Esophagus muscularis mucosa (tissue), 4 donors: Measurements from ENCODE around the gene PEX5L. TPM values are rescaled to one million over a fixed set of nuclear protein-coding genes. Genes with fewer than 3 reads are reported as not detected.
A peak's percentile ranks its signal among the peaks of the same experiment; 100 is the strongest.

Experiments used
- DNase-seq: peaks from one replicate; pipeline ENCODE4 v3.0.0-alpha.2; 2017; ENCODE audit errors: extremely low spot score
- H3K27ac ChIP-seq, 4 donors: fragments of 200-600 bp; sonication (generic); replicated peaks in 1 of 4; 1 replicate in 3 of 4; 2 replicates in 1 of 4; pipeline ENCODE4 v1.5.1; 2016 to 2019; ENCODE audit warnings: mild to moderate bottlenecking in 1 of 4
- H3K27me3 ChIP-seq, 4 donors: fragments of 200-600 bp; sonication (generic); one replicate each; pipeline versions ENCODE4 v1.5.1 to v1.6.0; 2016 to 2019
- H3K36me3 ChIP-seq, 4 donors: fragments of 200-600 bp; sonication (generic); one replicate each; pipeline ENCODE4 v1.5.1; 2016 to 2019
- H3K4me1 ChIP-seq, 4 donors: fragments of 200-600 bp; sonication (generic); one replicate each; pipeline ENCODE4 v1.5.1; 2016 to 2019
- H3K4me3 ChIP-seq, 4 donors: fragments of 200-600 bp; sonication (generic); 1 replicate in 2 of 4; 2 replicates in 2 of 4; pipeline ENCODE4 v1.5.1; 2016 to 2019; ENCODE audit warnings: mild to moderate bottlenecking in 4 of 4, moderate library complexity in 1 of 4
- H3K9me3 ChIP-seq, 4 donors: fragments of 200-600 bp; sonication (generic); 1 replicate in 3 of 4; 2 replicates in 1 of 4; pipeline ENCODE4 v1.5.1; 2016 to 2019
- EP300 ChIP-seq: sonication (generic); formaldehyde crosslinking; IDR thresholded peaks from one replicate; pipeline ENCODE4 v1.6.1; 2017; ENCODE audit warnings: antibody characterized with exemption
- POLR2A ChIP-seq: fragments of 450-650 bp; IDR thresholded peaks from one replicate; pipeline ENCODE4 v1.6.1; 2017; ENCODE audit warnings: antibody characterized with exemption, moderate library complexity, mild to moderate bottlenecking, low read depth
- POLR2AphosphoS5 ChIP-seq, 2 donors: sonication (generic); formaldehyde crosslinking; IDR thresholded peaks; one replicate each; pipeline ENCODE4 v1.6.1; 2017; ENCODE audit warnings: antibody characterized with exemption in 2 of 2
- WGBS: methylation state at CpG from one replicate; pipeline ENCODE4 v1.1.5; 2018; 5-methylcytosine and 5-hydroxymethylcytosine counted together
- intact Hi-C: fragments of 100-400 bp; cut with DNase I; formaldehyde crosslinking; loops from one replicate; pipeline ENCODE4 v1.15.1; 2023
- total RNA-seq, 4 donors: library from RNA; depleted of rRNA; stranded (reverse); fragments of >200 nt; gene quantifications; one replicate each; pipeline versions ENCODE4 v1.1.0 to v1.2.1, GENCODE V29; 2016
- TF ChIP-seq, protein P1 (sequence below), 3 experiments: fragments of 200-600 bp in 2 of 3; fragments of 450-650 bp in 1 of 3; sonication (generic) in 2 of 3; IDR thresholded peaks; one replicate each; pipeline ENCODE4 v1.5.1; 2017 to 2019; ENCODE audit warnings: antibody characterized with exemption in 3 of 3, mild to moderate bottlenecking in 2 of 3, moderate library complexity in 1 of 3

PEX5L gene
- total RNA-seq, 4 donors from 2014 or later: 0.06 to 0.78 TPM; not detected in 2

DNA sequence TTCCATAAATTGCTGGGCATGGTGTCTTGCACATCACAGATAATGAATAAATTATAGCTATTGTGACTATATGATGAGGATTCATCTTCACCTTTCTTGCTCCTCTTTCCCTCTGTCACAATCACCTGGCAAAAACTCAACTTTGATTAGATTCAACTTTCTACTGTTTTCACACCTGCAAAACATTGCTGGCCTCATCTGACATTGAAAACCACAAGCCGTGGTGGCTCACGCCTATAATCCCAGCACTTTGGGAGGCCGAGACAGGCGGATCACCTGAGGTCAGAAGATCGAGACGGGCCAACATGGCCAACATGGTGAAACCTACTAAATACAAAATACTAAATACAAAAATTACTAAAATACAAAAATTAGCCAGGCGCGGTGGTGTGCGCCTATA is 12.7 kb upstream of the PEX5L start:
- Histone ChIP-seq H3K4me1 (no peaks in the 10 kb centered on the region), H3K9me3 (no peaks in the 10 kb centered on the region), H3K4me3 (no peak overlapping the region), H3K27me3 (no peaks in the 10 kb centered on the region), H3K36me3 (no peaks in the 10 kb centered on the region), H3K27ac (no peak overlapping the region)
- TF ChIP-seq EP300: no peak
- intact Hi-C loops: no loop called here
- no peak for DNase-seq
- WGBS: 90% methylated on average over 9 of the region's 9 CpGs

DNA sequence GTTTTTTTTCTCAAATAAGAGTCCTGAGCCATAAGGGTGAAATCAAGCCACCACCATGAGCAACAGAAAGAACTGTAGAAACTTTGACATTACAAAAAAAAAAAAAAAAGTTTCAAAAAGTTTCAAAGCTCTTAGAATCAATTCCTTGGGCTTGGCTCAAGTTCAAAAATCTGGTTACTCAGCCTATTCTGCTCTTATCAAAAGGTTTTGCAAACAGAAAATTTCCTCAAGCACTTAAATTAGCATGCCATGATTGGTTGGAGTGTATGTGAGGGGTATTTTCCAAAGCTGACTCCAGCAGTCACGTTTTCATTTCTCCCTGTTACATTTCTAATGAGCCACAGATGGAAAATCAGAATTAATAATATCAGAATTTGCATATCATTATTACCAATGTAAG is 12.1 kb upstream of the PEX5L start:
- DNase-seq: no peak
- no peaks in the 10 kb centered on the region for H3K36me3 ChIP-seq
- no peak overlapping the region for H3K27ac ChIP-seq
- no peak overlapping the region for H3K4me3 ChIP-seq
- H3K27me3 ChIP-seq: no peaks in the 10 kb centered on the region
- TF ChIP-seq EP300: no peak
- TF ChIP-seq, protein P1, sequence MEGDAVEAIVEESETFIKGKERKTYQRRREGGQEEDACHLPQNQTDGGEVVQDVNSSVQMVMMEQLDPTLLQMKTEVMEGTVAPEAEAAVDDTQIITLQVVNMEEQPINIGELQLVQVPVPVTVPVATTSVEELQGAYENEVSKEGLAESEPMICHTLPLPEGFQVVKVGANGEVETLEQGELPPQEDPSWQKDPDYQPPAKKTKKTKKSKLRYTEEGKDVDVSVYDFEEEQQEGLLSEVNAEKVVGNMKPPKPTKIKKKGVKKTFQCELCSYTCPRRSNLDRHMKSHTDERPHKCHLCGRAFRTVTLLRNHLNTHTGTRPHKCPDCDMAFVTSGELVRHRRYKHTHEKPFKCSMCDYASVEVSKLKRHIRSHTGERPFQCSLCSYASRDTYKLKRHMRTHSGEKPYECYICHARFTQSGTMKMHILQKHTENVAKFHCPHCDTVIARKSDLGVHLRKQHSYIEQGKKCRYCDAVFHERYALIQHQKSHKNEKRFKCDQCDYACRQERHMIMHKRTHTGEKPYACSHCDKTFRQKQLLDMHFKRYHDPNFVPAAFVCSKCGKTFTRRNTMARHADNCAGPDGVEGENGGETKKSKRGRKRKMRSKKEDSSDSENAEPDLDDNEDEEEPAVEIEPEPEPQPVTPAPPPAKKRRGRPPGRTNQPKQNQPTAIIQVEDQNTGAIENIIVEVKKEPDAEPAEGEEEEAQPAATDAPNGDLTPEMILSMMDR (IDR thresholded peaks at IDR 0.05): no peak
- TF ChIP-seq POLR2A: no peak
- TF ChIP-seq POLR2AphosphoS5 (IDR thresholded peaks at IDR 0.05): no peak
- no peaks in the 10 kb centered on the region for H3K9me3 ChIP-seq
- intact Hi-C loops: no loop called here
- H3K4me1 ChIP-seq: no peaks in the 10 kb centered on the region
- 47% methylated on average over 1 of the region's 1 CpG for WGBS

DNA sequence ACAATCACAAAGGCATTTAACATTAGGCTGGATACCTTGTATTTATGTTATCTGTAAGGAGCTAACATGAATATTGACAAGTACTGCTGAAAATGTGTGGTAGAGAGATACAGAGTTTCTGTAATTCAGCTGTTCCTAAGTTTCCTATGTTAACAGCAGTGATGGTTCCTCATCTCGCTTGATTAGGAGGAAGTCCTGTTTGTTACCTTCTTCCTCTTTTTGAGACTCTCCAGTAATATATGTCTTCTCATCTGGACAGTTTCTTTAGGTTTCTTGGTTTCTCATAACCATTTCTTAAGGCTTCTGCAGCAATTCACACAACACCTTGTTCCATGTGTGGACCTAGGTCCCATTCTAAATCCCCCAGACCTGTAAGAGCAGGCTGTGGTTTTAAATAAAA is 11.4 kb upstream of the PEX5L start:
- no peaks in the 10 kb centered on the region for H3K27me3 ChIP-seq
- H3K9me3 ChIP-seq: no peaks in the 10 kb centered on the region
- no peaks in the 10 kb centered on the region for H3K4me1 ChIP-seq
- intact Hi-C loops: no loop called here
- no peak for DNase-seq
- H3K4me3 ChIP-seq: no peak overlapping the region
- no peak overlapping the region for H3K27ac ChIP-seq
- TF ChIP-seq POLR2A (no peak), EP300 (no peak), POLR2AphosphoS5 (IDR thresholded peaks at IDR 0.05) (no peak)
- TF ChIP-seq, protein P1 (IDR thresholded peaks at IDR 0.05): no peak
- H3K36me3 ChIP-seq: no peaks in the 10 kb centered on the region
- 67% methylated on average over 1 of the region's 1 CpG for WGBS

DNA sequence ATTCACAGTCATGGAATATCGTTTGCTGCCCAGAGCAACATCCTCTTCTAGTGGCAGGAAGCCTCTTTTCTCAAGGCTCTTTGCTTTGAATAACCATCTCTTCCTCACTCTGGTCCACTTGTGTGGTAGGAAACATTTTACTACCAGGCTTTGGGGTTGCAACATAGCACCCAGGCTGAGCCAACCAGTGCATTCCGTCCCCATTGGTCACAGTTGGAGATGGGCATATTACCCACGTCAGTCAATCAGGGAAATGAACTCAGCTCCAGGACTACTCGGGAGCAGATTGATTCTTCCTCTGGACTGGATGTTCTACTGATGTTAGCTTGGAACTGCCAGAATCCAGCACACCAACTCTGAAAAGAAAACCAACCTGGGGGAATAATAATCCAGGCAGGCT is 4.2 kb upstream of the PEX5L start:
- no peaks in the 10 kb centered on the region for H3K9me3 ChIP-seq
- TF ChIP-seq, protein P1 (IDR thresholded peaks at IDR 0.05): no peak
- TF ChIP-seq EP300 (no peak), POLR2A (no peak), POLR2AphosphoS5 (IDR thresholded peaks at IDR 0.05) (no peak)
- H3K27me3 ChIP-seq: peaks cover 0 to 46% (median 9%) of the 10 kb centered on the region in 4 donors
- intact Hi-C loops: no loop called here
- DNase-seq: no peak
- H3K27ac ChIP-seq: no peak overlapping the region
- H3K4me1 ChIP-seq: peaks cover 4 to 13% (median 11%) of the 10 kb centered on the region in 4 donors
- no peak overlapping the region for H3K4me3 ChIP-seq
- WGBS: 78% methylated on average over 4 of the region's 4 CpGs
- H3K36me3 ChIP-seq: no peaks in the 10 kb centered on the region

DNA sequence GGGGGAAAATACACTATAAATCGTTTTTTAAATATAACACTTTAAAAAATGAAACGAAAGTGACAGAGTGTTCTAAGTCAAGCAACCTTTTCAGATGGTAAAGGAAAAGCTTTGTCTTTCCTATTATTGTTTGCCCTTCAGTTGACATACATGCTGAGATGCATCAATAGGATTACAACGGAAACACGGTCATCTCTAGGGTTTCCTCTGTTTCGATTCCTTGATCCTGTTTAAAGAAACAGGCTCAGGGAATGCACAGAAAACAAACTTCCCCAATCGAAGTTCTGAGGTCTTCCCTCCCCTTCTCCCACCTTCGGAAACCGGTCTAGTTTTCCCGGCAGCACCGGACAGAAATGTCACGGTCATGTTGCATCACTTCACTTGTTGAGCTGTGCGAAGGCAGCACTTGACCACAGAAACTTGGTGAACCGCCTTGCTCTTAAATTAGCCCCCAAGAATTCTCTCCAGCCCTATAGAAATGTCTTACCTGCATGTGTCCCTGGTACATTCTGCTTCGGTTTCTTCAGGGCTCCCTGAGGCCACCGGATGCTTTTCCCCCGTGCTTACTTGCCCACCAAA is 556 bp downstream of the PEX5L start:
- Histone ChIP-seq H3K4me3 (peak overlapping the region in 3 of 4 donors; percentile 35 to 47 (median 39)), H3K4me1 (peaks cover 4 to 13% (median 11%) of the 10 kb centered on the region in 4 donors), H3K27ac (no peak overlapping the region), H3K36me3 (no peaks in the 10 kb centered on the region), H3K27me3 (peaks cover 0 to 69% (median 11%) of the 10 kb centered on the region in 4 donors), H3K9me3 (no peaks in the 10 kb centered on the region)
- TF ChIP-seq POLR2AphosphoS5 (IDR thresholded peaks at IDR 0.05) (no peak), EP300 (no peak)
- intact Hi-C loops: no loop called here
- DNase-seq: no peak
- WGBS: 5% methylated on average over 13 of the region's 16 CpGs

DNA sequence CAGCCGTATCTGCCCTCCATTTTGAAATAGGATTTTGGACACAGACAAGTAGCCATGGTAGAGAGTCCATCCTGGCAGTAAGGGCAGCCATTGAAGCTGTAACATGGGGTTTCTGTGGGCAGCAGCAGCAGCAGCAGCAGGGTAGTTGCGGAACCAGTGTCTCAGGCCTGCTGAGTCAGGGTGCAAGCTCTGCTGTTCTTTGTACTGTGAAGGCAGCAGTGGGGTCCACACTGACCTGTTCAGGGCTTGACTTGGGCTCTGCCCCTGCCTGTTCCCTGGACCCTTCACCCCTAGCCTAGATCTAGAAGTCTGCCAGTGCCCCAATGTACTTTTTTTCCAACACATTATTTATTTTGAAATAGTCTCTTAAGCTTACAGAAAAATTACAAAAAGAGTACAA is 9.7 kb downstream of the PEX5L start:
- Histone ChIP-seq H3K27me3 (peaks cover 0 to 4% (median 0%) of the 10 kb centered on the region in 4 donors), H3K27ac (no peak overlapping the region), H3K4me3 (no peak overlapping the region), H3K4me1 (no peaks in the 10 kb centered on the region), H3K9me3 (no peaks in the 10 kb centered on the region), H3K36me3 (no peaks in the 10 kb centered on the region)
- 76% methylated on average over 2 of the region's 2 CpGs for WGBS
- intact Hi-C loops: no loop called here
- TF ChIP-seq, protein P1 (IDR thresholded peaks at IDR 0.05): no peak
- TF ChIP-seq POLR2AphosphoS5 (IDR thresholded peaks at IDR 0.05): no peak
- TF ChIP-seq POLR2A: no peak
- no peak for TF ChIP-seq EP300
- no peak for DNase-seq
